NCI-H526 (cell line): ENCODE data around the gene CUEDC1.

ENCODE experiments used
- DNase-seq, 2 experiments: peaks; one replicate each; lab custom pipeline; 2025; lab: John Stamatoyannopoulos, UW

The CUEDC1 gene

GRCh38 chr17:57876023-57876865 lies 79.0 kb downstream of the CUEDC1 start:
- no peak for DNase-seq

- DNase-seq = peak in 1 of 2 experiments; percentile 38
Measured at GRCh38 chr17:57875290-57876022, 79.8 kb downstream of the CUEDC1 start.

- DNase-seq = no peak
Measured at GRCh38 chr17:57874434-57875289, 80.5 kb downstream of the CUEDC1 start.

- no peak for DNase-seq
Measured at GRCh38 chr17:57874058-57874419, 81.2 kb downstream of the CUEDC1 start.

GRCh38 chr17:57873261-57874057 lies 81.8 kb downstream of the CUEDC1 start:
- no peak for DNase-seq

GRCh38 chr17:57872536-57872935 lies 82.7 kb downstream of the CUEDC1 start:
- no peak for DNase-seq

GRCh38 chr17:57871863-57872262 lies 83.3 kb downstream of the CUEDC1 start:
- no peak for DNase-seq

GRCh38 chr17:57871155-57871554 lies 84.1 kb downstream of the CUEDC1 start:
- DNase-seq = no peak

GRCh38 chr17:57870283-57870635 lies 85.0 kb downstream of the CUEDC1 start:
- no peak for DNase-seq

GRCh38 chr17:57869617-57870282 lies 85.5 kb downstream of the CUEDC1 start:
- DNase-seq = no peak

- no peak for DNase-seq
Measured at GRCh38 chr17:57868910-57869616, 86.1 kb downstream of the CUEDC1 start.

- DNase-seq = no peak
Measured at GRCh38 chr17:57868007-57868909, 87.0 kb downstream of the CUEDC1 start.

GRCh38 chr17:57867126-57867525 lies 88.1 kb downstream of the CUEDC1 start:
- no peak for DNase-seq

GRCh38 chr17:57866723-57867122 lies 88.5 kb downstream of the CUEDC1 start:
- no peak for DNase-seq

- no peak for DNase-seq
Measured at GRCh38 chr17:57866319-57866718, 88.9 kb downstream of the CUEDC1 start.

- no peak for DNase-seq
Measured at GRCh38 chr17:57864273-57864672, 90.9 kb downstream of the CUEDC1 start.

GRCh38 chr17:57862694-57863667 lies 92.2 kb downstream of the CUEDC1 start:
- DNase-seq = no peak
